Panc1 (cell line): ENCODE measurements around the gene PPARGC1A. TPM values are rescaled to one million over a fixed set of nuclear protein-coding genes. Genes with fewer than 3 reads are reported as not detected.

Source experiments
- ATAC-seq: fragments of 200-7000 bp; cut with Tn5 transposase; 2 replicates; pipeline ENCODE4 v1.9.1; 2020; ENCODE audit warnings: mild to moderate bottlenecking, moderate library complexity
- BruUV-seq: library from RNA; stranded (reverse); fragments of 400-500 nt; replicated peaks from 2 replicates; lab custom pipeline; 2021; lab: Mats Ljungman, UMichigan
- CTCF ChIA-PET: fragments of 300-600 bp; sonication (Branson Sonifier 250); formaldehyde crosslinking; loops from one replicate; lab custom pipeline; 2022; ENCODE audit warnings: antibody characterized with exemption; lab: Charles Lee
- POLR2A ChIA-PET: fragments of 300-600 bp; sonication (Branson Sonifier 250); formaldehyde crosslinking; loops from one replicate; lab custom pipeline; 2022; ENCODE audit warnings: antibody characterized with exemption; lab: Charles Lee
- DNase-seq: peaks from one replicate; pipeline ENCODE4 v3.0.0-alpha.2; 2010; ENCODE audit warnings: low read depth, low spot score
- H3K27ac ChIP-seq: 2 replicates; pipeline ENCODE4 v1.5.1; 2011; ENCODE audit warnings: mild to moderate bottlenecking, low read length, inconsistent platforms
- H3K27me3 ChIP-seq: fragments of 200-500 bp; sonication (Bioruptor generic); 2 replicates; pipeline ENCODE4 v1.6.0; 2014; ENCODE audit warnings: low read length, inconsistent platforms; ENCODE audit not compliant: control insufficient read depth, insufficient read depth
- H3K36me3 ChIP-seq: fragments of 200-500 bp; sonication (Bioruptor generic); 2 replicates; pipeline ENCODE4 v1.5.1; 2014; ENCODE audit warnings: inconsistent platforms, mild to moderate bottlenecking, low read length, moderate library complexity; ENCODE audit not compliant: control insufficient read depth, insufficient read depth
- H3K4me1 ChIP-seq: 2 replicates; pipeline ENCODE4 v1.5.1; 2011; ENCODE audit warnings: inconsistent platforms, mild to moderate bottlenecking, low read length, moderate library complexity; ENCODE audit not compliant: control insufficient read depth, insufficient read depth
- H3K4me3 ChIP-seq, 2 experiments: 2 replicates each; pipeline ENCODE4 v1.5.1; 2011 to 2012; ENCODE audit warnings: low read depth in 2 of 2, low read length in 2 of 2, mild to moderate bottlenecking in 2 of 2, inconsistent platforms in 1 of 2, moderate library complexity in 1 of 2
- H3K9me3 ChIP-seq: fragments of 200-500 bp; sonication (Bioruptor generic); 2 replicates; pipeline ENCODE4 v1.5.1; 2014; ENCODE audit warnings: low read depth, mild to moderate bottlenecking, inconsistent platforms, low read length, moderate library complexity; ENCODE audit not compliant: control insufficient read depth, insufficient read depth
- CTCF ChIP-seq: fragments of 450-650 bp; IDR thresholded peaks from 2 replicates; pipeline ENCODE4 v1.5.1; 2017; ENCODE audit warnings: mild to moderate bottlenecking
- POLR2AphosphoS5 ChIP-seq: IDR thresholded peaks from 2 replicates; pipeline ENCODE4 v1.6.1; 2012; ENCODE audit warnings: mild to moderate bottlenecking, low read depth, low read length, moderate library complexity
- REST ChIP-seq, 2 experiments: IDR thresholded peaks; 2 replicates each; pipeline ENCODE4 v1.6.1; 2011 to 2012; ENCODE audit warnings: low read depth in 2 of 2, control low read depth in 1 of 2, low read length in 1 of 2, mild to moderate bottlenecking in 1 of 2, moderate library complexity in 1 of 2; ENCODE audit not compliant: insufficient read depth in 1 of 2
- SIN3A ChIP-seq: IDR thresholded peaks from 2 replicates; pipeline ENCODE4 v1.6.1; 2012; ENCODE audit warnings: low read depth, mild to moderate bottlenecking, low read length, moderate library complexity, borderline replicate concordance; ENCODE audit not compliant: insufficient read depth
- TCF7L2 ChIP-seq: IDR thresholded peaks from 2 replicates; pipeline ENCODE4 v1.6.1; 2011; ENCODE audit warnings: mild to moderate bottlenecking, low read depth, low read length, inconsistent platforms
- in situ Hi-C: cut with HindIII; loops from 2 replicates; pipeline ENCODE4 v1.10.0; 2016; ENCODE audit warnings: low sequenced_read_pairs, low pct_unique_long_range_greater_than_20kb
- intact Hi-C: fragments of 100-400 bp; cut with micrococcal nuclease; formaldehyde crosslinking; loops from one replicate; pipeline ENCODE4 v1.10.0; 2022; ENCODE audit not compliant: unreplicated experiment
- total RNA-seq: library from RNA; stranded (reverse); gene quantifications from one replicate; pipeline ENCODE4 v1.2.1, GENCODE V29; 2021; ENCODE audit not compliant: unreplicated experiment

The PPARGC1A gene
- total RNA-seq, 1 experiment from 2014 or later, result 0.59 TPM

- DNase-seq, result no peak
- Histone ChIP-seq H3K27ac (no peak overlapping the region), H3K4me1 (no peaks in the 10 kb centered on the region), H3K36me3 (no peaks in the 10 kb centered on the region), H3K27me3 (no peaks in the 10 kb centered on the region), H3K4me3 (no peak overlapping the region), H3K9me3 (no peaks in the 10 kb centered on the region)
- no peak for ATAC-seq
- in situ Hi-C loops (no loop called here), intact Hi-C loops (no loop called here)
- CTCF ChIA-PET, result no interaction called here
- no peak for TF ChIP-seq SIN3A
- POLR2A ChIA-PET, result no interaction called here
- no TSS peak for BruUV-seq
Measured at GRCh38 chr4:23828020-23828715, 61.7 kb downstream of the PPARGC1A start.

- ChIA-PET CTCF (no interaction called here), POLR2A (no interaction called here)
- H3K27me3 ChIP-seq, result no peaks in the 10 kb centered on the region
- no TSS peak for BruUV-seq
- no peaks in the 10 kb centered on the region for H3K9me3 ChIP-seq
- ATAC-seq (no peak), DNase-seq (no peak)
- no peak overlapping the region for H3K27ac ChIP-seq
- no peak overlapping the region for H3K4me3 ChIP-seq
- no peaks in the 10 kb centered on the region for H3K4me1 ChIP-seq
- no peaks in the 10 kb centered on the region for H3K36me3 ChIP-seq
- intact Hi-C loops (no loop called here), in situ Hi-C loops (no loop called here)
- TF ChIP-seq TCF7L2 (no peak), SIN3A (no peak), REST (IDR thresholded peaks at IDR 0.05; ENCODE audit: insufficient read depth in 1 of 2, low read depth in 2 of 2, low read length in 1 of 2) (no peak), CTCF (no peak), POLR2AphosphoS5 (no peak)
Measured at GRCh38 chr4:23822181-23822580, 67.7 kb downstream of the PPARGC1A start.

GRCh38 chr4:23819041-23819511 lies 70.8 kb downstream of the PPARGC1A start:
- ChIA-PET POLR2A (no interaction called here), CTCF (no interaction called here)
- no TSS peak for BruUV-seq
- Histone ChIP-seq H3K27me3 (no peaks in the 10 kb centered on the region), H3K4me1 (no peaks in the 10 kb centered on the region), H3K27ac (no peak overlapping the region), H3K9me3 (no peaks in the 10 kb centered on the region), H3K36me3 (no peaks in the 10 kb centered on the region), H3K4me3 (no peak overlapping the region)
- TF ChIP-seq REST (IDR thresholded peaks at IDR 0.05; ENCODE audit: insufficient read depth in 1 of 2, low read depth in 2 of 2, low read length in 1 of 2) (no peak), SIN3A (no peak), POLR2AphosphoS5 (no peak), TCF7L2 (no peak), CTCF (no peak)
- in situ Hi-C loops (no loop called here), intact Hi-C loops (no loop called here)
- DNase-seq (no peak), ATAC-seq (no peak)
